Esophagus squamous epithelium (tissue), 5 donors: ENCODE data around the gene CAV2. TPM values are rescaled to one million over a fixed set of nuclear protein-coding genes. Genes with fewer than 3 reads are reported as not detected.

Source experiments
- DNase-seq: peaks from one replicate; lab custom pipeline; 2025; lab: John Stamatoyannopoulos, UW
- H3K27ac ChIP-seq, 4 donors: fragments of 200-600 bp; sonication (generic); one replicate each; pipeline ENCODE4 v1.5.1; 2016 to 2019; ENCODE audit warnings: mild to moderate bottlenecking in 1 of 4
- H3K27me3 ChIP-seq, 4 donors: fragments of 200-600 bp; sonication (generic); 1 replicate in 3 of 4; 2 replicates in 1 of 4; pipeline versions ENCODE4 v1.5.1 to v1.6.0; 2017 to 2021; ENCODE audit warnings: antibody characterized with exemption in 1 of 4
- H3K36me3 ChIP-seq, 3 donors: fragments of 200-600 bp; sonication (generic); one replicate each; pipeline ENCODE4 v1.5.1; 2016 to 2019
- H3K4me1 ChIP-seq, 3 donors: fragments of 200-600 bp; sonication (generic); one replicate each; pipeline ENCODE4 v1.5.1; 2017 to 2019
- H3K4me3 ChIP-seq, 4 donors: fragments of 200-600 bp; sonication (generic); 1 replicate in 3 of 4; 2 replicates in 1 of 4; pipeline ENCODE4 v1.5.1; 2016 to 2019; ENCODE audit warnings: mild to moderate bottlenecking in 2 of 4, moderate library complexity in 1 of 4
- H3K9me3 ChIP-seq, 3 donors: fragments of 200-600 bp; sonication (generic); one replicate each; pipeline ENCODE4 v1.5.1; 2016 to 2019
- CTCF ChIP-seq, 6 experiments: fragments of 450-650 bp in 4 of 6; fragments of 200-600 bp in 2 of 6; sonication (generic) in 2 of 6; IDR thresholded peaks; one replicate each; pipeline ENCODE4 v1.5.1; 2016 to 2019; ENCODE audit warnings: antibody characterized with exemption in 6 of 6, mild to moderate bottlenecking in 4 of 6, moderate library complexity in 4 of 6
- POLR2A ChIP-seq, 4 donors: fragments of 450-650 bp; IDR thresholded peaks; one replicate each; pipeline ENCODE4 v1.6.1; 2017; ENCODE audit warnings: antibody characterized with exemption in 4 of 4, mild to moderate bottlenecking in 4 of 4, moderate library complexity in 3 of 4
- WGBS, 2 donors: methylation state at CpG; one replicate each; pipeline ENCODE4 v1.1.5; 2018; 5-methylcytosine and 5-hydroxymethylcytosine counted together
- intact Hi-C: fragments of 100-400 bp; cut with DNase I; formaldehyde crosslinking; loops from one replicate; pipeline ENCODE4 v1.15.0; 2022
- total RNA-seq, 4 donors: library from RNA; depleted of rRNA; stranded (reverse); fragments of >200 nt; gene quantifications; one replicate each; pipeline ENCODE4 v1.1.0, GENCODE V29; 2016
- donor health status: DM: yes; HTN: yes; CAD: no.

The CAV2 gene
- total RNA-seq, 4 donors from 2014 or later = 31.8 to 85.3 (median 73.4) TPM

- H3K4me1 ChIP-seq = peaks cover 0 to 50% (median 22%) of the 10 kb centered on the region in 3 donors
Measured at GRCh38 chr7:116554911-116555310, 55.4 kb downstream of the CAV2 start.

GRCh38 chr7:116557066-116557585 lies 57.6 kb downstream of the CAV2 start:
- intact Hi-C loops = no loop called here
- peak overlapping the region in 3 of 4 donors; percentile 50 to 56 (median 52) for H3K27ac ChIP-seq

More at GRCh38 chr7:116554911-116555310, 55.4 kb downstream of the CAV2 start:
- Histone ChIP-seq H3K4me3 (no peak overlapping the region), H3K36me3 (peaks cover 0 to 26% (median 0%) of the 10 kb centered on the region in 3 donors), H3K9me3 (no peaks in the 10 kb centered on the region), H3K27ac (peak overlapping the region in 3 of 4 donors; percentile 0 to 70 (median 61)), H3K27me3 (no peaks in the 10 kb centered on the region)
- intact Hi-C loops = no loop called here
- 65 to 71% methylated on average over 2 to 4 of the region's 4 CpGs for WGBS, 2 donors
- TF ChIP-seq CTCF (IDR thresholded peaks at IDR 0.05) = no peak
- TF ChIP-seq POLR2A (IDR thresholded peaks at IDR 0.05) = no peak
- no peak for DNase-seq

GRCh38 chr7:116557901-116558300 lies 58.4 kb downstream of the CAV2 start:
- peaks cover 0 to 23% (median 0%) of the 10 kb centered on the region in 3 donors for H3K36me3 ChIP-seq
- intact Hi-C loops = no loop called here
- WGBS, 2 donors = 79 to 83% methylated on average over 4 of the region's 4 CpGs
- H3K27ac ChIP-seq = peak overlapping the region in 3 of 4 donors; percentile 40 to 52 (median 50)
- no peaks in the 10 kb centered on the region for H3K27me3 ChIP-seq
- H3K4me1 ChIP-seq = peaks cover 0 to 46% (median 13%) of the 10 kb centered on the region in 3 donors
- no peak overlapping the region for H3K4me3 ChIP-seq
- no peaks in the 10 kb centered on the region for H3K9me3 ChIP-seq
- TF ChIP-seq CTCF (IDR thresholded peaks at IDR 0.05) = no peak
- TF ChIP-seq POLR2A (IDR thresholded peaks at IDR 0.05) = no peak
- no peak for DNase-seq

More at GRCh38 chr7:116557066-116557585, 57.6 kb downstream of the CAV2 start:
- Histone ChIP-seq H3K4me1 (peaks cover 0 to 51% (median 20%) of the 10 kb centered on the region in 3 donors), H3K36me3 (peaks cover 0 to 23% (median 0%) of the 10 kb centered on the region in 3 donors), H3K27me3 (no peaks in the 10 kb centered on the region), H3K9me3 (no peaks in the 10 kb centered on the region), H3K4me3 (no peak overlapping the region)
- 44 to 51% methylated on average over 3 of the region's 3 CpGs for WGBS, 2 donors
- no peak for DNase-seq
- TF ChIP-seq POLR2A (IDR thresholded peaks at IDR 0.05) = no peak
- TF ChIP-seq CTCF (IDR thresholded peaks at IDR 0.05) = no peak

Other genes with a start within 250 kb of the CAV2 start
- 100 to 1,000 TPM in 2 of 4 donors, 10 to 100 TPM in 2; 21.7 to 171 (median 86.8) TPM for gene CAV1, start 25.3 kb downstream of the CAV2 start, total RNA-seq
- gene MET, start 172.5 kb downstream of the CAV2 start, total RNA-seq = 10 to 100 TPM in 3 of 4 donors, 1 to 10 TPM in 1; 3.8 to 25.0 (median 18.6) TPM